Measurements from ENCODE around the gene IGLL1.

IGLL1 gene

DNA sequence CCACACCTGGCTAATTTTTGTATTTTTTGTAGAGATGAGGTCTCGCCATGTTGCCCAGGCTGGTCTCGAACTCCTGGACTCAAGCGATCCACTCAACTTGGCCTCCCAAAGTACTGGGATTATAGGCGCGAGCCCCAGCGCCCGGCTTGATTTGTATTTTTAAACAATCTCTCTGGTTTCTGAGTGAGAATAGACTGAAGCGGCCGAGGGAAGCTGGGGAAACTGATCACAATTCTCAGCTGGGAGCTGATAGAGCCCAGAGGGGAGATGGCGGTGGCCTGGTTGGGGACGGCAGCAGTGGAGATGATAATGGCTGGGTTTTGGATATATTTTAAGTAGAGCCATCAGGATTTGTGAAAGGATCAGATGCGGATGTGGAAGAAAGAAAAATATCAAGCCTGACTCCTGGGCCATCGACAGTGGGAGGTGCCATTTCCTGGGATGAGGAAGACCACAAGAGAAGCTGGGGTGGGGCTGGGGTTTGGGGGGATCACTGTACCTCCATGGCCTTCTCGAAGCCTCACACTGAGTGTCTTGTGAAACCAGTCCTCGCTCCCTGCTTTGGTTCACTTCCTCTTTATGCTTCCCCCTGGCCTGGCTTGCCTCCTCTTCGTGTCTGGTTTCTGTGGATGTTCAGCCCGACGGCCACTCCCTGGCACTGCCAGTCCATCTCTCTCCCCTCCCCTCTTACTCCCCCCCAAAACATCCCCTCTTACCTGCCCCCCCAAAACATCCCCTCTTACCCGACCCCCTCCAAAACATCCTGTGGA is 51.9 kb downstream of the IGLL1 start:
- DNase-seq (ENCODE audit: low read depth): no peak

DNA sequence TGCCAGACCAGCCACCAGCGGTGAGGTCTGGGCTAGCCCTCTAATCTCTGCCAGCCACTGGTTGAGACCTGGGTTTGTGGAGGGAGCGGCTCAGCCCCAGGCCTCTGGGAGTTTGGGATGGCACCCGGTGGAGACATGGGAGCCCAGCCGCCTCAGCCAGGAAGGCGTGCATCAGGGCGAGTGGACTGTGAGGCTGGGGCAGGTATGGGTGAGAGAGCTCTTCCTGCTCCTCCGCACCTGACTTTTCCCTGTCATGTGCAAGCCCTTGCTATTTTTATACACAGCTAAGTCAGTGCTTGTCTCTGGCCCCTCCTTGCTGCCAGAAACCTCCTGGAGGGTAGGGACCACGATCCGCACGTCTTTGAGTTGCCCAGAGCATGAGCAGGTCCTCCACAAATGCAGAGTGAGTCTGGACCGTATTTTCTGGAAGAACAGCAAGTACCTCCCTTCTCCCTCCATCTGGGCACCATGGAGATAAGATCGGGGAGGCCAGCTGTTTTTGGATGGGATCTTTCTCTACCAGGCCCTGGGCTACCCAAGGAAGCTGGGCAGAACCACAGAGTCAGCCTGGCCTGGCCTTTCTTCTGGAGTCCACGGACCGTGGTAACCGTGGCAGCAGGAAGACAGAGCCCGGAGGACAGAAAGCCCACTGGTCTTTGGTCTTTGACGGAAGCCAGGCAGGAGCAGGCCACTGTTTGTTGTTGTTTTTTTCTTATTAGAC is 53.3 kb downstream of the IGLL1 start:
- no peak for DNase-seq (ENCODE audit: low read depth)

DNA sequence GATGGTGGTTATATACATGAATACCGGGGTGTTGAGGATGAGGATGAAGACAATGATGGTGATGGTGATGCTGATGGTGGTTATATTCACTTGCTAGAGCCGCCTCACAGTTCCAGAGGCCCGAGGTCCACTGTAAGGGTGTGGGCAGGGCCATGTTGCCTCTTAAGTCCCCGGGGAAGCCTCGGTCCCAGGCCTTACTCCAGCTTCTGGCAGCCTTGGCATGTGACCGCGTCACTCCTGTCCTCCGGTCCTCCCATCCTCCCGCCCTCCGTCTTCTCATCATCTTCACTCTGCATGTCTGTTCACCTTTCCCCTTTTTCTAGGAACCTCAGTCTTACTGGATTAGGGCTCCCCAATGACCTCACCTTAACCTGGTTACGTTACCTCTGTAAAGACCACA is 54.6 kb downstream of the IGLL1 start:
- DNase-seq (ENCODE audit: low read depth): no peak

DNA sequence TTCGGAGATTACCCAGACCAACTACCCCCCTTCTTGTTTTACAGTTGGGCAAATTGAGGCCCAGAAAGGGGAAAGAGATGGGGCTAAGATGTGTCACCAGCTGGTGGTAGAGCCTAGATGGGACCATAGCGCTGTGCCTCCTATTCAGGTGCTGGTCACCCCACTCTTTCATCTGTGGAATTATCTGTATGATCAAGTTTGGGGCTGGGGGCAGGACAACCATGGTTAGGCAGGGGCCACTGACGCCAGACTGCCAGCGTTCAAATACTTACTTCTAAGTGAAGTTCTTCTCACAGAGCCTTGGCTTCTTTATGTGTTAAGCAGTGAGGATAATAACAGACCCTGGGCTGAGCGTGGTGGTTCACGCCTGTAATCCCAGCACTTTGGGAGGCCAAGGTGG is 55.9 kb downstream of the IGLL1 start:
- DNase-seq (ENCODE audit: low read depth): no peak

DNA sequence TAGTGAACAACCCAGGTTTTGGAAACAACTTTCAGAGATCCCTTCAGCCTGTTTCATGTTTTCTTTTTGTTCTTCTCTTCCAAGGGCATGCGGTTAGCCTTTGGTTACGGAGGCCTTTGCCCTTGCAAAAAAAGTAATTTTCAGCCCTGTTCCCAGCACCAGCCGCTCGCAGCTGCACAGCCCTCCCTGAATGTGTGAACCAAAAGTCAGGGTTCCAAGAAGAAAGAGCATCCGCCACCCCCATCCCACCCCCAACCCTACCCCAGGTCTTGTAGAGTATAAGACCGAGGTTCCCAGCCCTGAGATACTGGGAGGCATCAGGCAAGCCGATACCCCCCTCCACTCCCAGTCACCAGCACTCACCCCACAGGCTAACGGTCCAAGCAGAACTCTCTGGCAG is 56.4 kb downstream of the IGLL1 start:
- no peak for DNase-seq (ENCODE audit: low read depth)

Data from stimulated activated CD8-positive, alpha-beta memory T cell treated with anti-CD3 and anti-CD28 coated beads, Interleukin-12 subunit alpha, Interleukin-12 subunit beta, amount 100 ng/mL, for 4 hours (primary cell).